ENCODE results near the gene RGS10. TPM values are rescaled to one million over a fixed set of nuclear protein-coding genes. Genes with fewer than 3 reads are reported as not detected.

The RGS10 gene
- total and polyA plus RNA-seq, 2 experiments from 2014 or later, result 16.8 to 26.8 TPM

DNA sequence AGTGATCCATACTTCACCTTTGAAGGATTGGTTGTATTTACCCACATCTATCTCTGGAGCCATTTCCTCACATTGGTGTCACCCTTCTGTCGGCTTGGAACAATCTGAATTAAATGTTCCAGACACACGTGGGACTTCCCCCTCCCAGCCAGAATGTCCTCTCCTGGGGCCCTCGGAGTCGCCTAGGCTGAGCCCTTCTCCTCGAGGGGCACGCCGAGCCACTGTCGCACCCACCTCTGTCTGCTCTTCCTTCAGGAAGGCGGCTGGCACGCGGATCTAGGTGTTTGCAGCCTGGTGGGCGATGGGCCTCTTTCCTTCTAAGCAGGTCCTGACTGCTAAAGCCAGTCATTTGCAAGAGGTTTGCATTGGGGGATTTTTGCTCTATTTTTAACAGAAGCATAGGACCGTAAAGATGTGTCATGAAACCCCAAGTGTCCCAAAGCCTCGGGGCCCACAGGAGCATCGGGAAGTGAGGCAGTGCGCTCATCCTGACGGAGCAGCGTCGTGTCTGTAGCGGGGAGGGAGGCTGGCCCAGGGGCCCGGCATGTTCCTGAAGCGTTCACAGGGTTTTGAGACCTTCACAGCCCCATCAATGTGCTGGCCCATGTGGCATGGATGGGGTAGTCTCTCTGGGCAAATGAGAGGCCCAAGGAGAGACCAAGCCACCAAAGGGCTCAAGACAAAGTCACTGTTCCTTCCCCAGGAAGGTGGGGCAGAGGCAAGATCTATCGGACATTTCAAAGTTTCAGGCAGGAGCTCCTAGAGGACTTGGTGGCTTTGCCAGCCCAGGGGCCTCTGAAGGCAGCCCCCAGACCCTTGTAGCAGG, 86.7 kb downstream of the RGS10 start:
- H3K4me1 Mint-ChIP-seq, result peaks cover 7% of the 10 kb centered on the region; the same call in 2 of the 3 replicates
- Histone ChIP-seq H3K27me3 (ENCODE audit: insufficient read depth) (no peaks in the 10 kb centered on the region), H3K27ac (ENCODE audit: low read depth) (no peak overlapping the region), H3K36me3 (ENCODE audit: insufficient read depth) (no peaks in the 10 kb centered on the region), H2AFZ (no peak overlapping the region), H3K4me3 (no peak overlapping the region), H3K9me2 (ENCODE audit: insufficient read depth) (no peaks in the 10 kb centered on the region), H3K79me2 (replicated peaks; ENCODE audit: insufficient read depth) (no peaks in the 10 kb centered on the region), H4K20me1 (replicated peaks; ENCODE audit: insufficient read depth) (no peaks in the 10 kb centered on the region), H3F3A (replicated peaks; ENCODE audit: low read depth) (no peaks in the 10 kb centered on the region), H3K4me2 (no peak overlapping the region), H3K4me1 (ENCODE audit: insufficient read depth) (no peaks in the 10 kb centered on the region)
- no peak overlapping the region for H3K4me3 Mint-ChIP-seq
- DNase-seq (ENCODE audit: low spot score) (no peak), ATAC-seq (no peak)
- peaks cover 11% of the 10 kb centered on the region for H3K27me3 Mint-ChIP-seq (ENCODE audit: insufficient read depth, low read depth, poor library complexity)
- no peaks in the 10 kb centered on the region for H3K36me3 Mint-ChIP-seq (ENCODE audit: low read depth)
- H3K9me3 Mint-ChIP-seq, result no peaks in the 10 kb centered on the region
- no peak for TF ChIP-seq POLR2AphosphoS5 (IDR thresholded peaks at IDR 0.05; ENCODE audit: low read depth)
- TF ChIP-seq, protein P1, sequence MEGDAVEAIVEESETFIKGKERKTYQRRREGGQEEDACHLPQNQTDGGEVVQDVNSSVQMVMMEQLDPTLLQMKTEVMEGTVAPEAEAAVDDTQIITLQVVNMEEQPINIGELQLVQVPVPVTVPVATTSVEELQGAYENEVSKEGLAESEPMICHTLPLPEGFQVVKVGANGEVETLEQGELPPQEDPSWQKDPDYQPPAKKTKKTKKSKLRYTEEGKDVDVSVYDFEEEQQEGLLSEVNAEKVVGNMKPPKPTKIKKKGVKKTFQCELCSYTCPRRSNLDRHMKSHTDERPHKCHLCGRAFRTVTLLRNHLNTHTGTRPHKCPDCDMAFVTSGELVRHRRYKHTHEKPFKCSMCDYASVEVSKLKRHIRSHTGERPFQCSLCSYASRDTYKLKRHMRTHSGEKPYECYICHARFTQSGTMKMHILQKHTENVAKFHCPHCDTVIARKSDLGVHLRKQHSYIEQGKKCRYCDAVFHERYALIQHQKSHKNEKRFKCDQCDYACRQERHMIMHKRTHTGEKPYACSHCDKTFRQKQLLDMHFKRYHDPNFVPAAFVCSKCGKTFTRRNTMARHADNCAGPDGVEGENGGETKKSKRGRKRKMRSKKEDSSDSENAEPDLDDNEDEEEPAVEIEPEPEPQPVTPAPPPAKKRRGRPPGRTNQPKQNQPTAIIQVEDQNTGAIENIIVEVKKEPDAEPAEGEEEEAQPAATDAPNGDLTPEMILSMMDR (conservative IDR thresholded peaks at IDR 0.05; ENCODE audit: low read depth in 2 of 2), result no peak
- no peak for TF ChIP-seq EZH2 (IDR thresholded peaks at IDR 0.05; ENCODE audit: low read depth, unreplicated experiment)
- TF ChIP-seq EZH2phosphoT487 (IDR thresholded peaks at IDR 0.05; ENCODE audit: unreplicated experiment), result no peak
- no peak for TF ChIP-seq NANOG (IDR thresholded peaks at IDR 0.05; ENCODE audit: borderline replicate concordance)
- no peak for TF ChIP-seq JUNB (IDR thresholded peaks at IDR 0.05; ENCODE audit: unreplicated experiment)
- TF ChIP-seq CREB1 (CRISPR knock-in tag; IDR thresholded peaks at IDR 0.05; ENCODE audit: low read depth), result no peak
- TF ChIP-seq, protein P2, sequence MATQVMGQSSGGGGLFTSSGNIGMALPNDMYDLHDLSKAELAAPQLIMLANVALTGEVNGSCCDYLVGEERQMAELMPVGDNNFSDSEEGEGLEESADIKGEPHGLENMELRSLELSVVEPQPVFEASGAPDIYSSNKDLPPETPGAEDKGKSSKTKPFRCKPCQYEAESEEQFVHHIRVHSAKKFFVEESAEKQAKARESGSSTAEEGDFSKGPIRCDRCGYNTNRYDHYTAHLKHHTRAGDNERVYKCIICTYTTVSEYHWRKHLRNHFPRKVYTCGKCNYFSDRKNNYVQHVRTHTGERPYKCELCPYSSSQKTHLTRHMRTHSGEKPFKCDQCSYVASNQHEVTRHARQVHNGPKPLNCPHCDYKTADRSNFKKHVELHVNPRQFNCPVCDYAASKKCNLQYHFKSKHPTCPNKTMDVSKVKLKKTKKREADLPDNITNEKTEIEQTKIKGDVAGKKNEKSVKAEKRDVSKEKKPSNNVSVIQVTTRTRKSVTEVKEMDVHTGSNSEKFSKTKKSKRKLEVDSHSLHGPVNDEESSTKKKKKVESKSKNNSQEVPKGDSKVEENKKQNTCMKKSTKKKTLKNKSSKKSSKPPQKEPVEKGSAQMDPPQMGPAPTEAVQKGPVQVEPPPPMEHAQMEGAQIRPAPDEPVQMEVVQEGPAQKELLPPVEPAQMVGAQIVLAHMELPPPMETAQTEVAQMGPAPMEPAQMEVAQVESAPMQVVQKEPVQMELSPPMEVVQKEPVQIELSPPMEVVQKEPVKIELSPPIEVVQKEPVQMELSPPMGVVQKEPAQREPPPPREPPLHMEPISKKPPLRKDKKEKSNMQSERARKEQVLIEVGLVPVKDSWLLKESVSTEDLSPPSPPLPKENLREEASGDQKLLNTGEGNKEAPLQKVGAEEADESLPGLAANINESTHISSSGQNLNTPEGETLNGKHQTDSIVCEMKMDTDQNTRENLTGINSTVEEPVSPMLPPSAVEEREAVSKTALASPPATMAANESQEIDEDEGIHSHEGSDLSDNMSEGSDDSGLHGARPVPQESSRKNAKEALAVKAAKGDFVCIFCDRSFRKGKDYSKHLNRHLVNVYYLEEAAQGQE (IDR thresholded peaks at IDR 0.05; ENCODE audit: unreplicated experiment), result no peak
- H3K27ac Mint-ChIP-seq, result no peak overlapping the region

- H3K27ac ChIP-seq (ENCODE audit: low read depth), result no peak overlapping the region
- ATAC-seq (no peak), DNase-seq (ENCODE audit: low spot score) (no peak)
- H4K20me1 ChIP-seq (replicated peaks; ENCODE audit: insufficient read depth), result no peaks in the 10 kb centered on the region
- Mint-ChIP-seq H3K9me3 (no peaks in the 10 kb centered on the region), H3K27ac (no peak overlapping the region), H3K36me3 (ENCODE audit: low read depth) (no peaks in the 10 kb centered on the region), H3K4me1 (peaks cover 7% of the 10 kb centered on the region; the same call in 2 of the 3 replicates), H3K4me3 (no peak overlapping the region), H3K27me3 (ENCODE audit: insufficient read depth, low read depth, poor library complexity) (peaks cover 7% of the 10 kb centered on the region)
- H3K4me2 ChIP-seq, result no peak overlapping the region
- no peaks in the 10 kb centered on the region for H3K36me3 ChIP-seq (ENCODE audit: insufficient read depth)
- no peak overlapping the region for H3K4me3 ChIP-seq
- no peaks in the 10 kb centered on the region for H3K9me2 ChIP-seq (ENCODE audit: insufficient read depth)
- H3K79me2 ChIP-seq (replicated peaks; ENCODE audit: insufficient read depth), result no peaks in the 10 kb centered on the region
- H3K4me1 ChIP-seq (ENCODE audit: insufficient read depth), result no peaks in the 10 kb centered on the region
- no peak overlapping the region for H2AFZ ChIP-seq
- H3K27me3 ChIP-seq (ENCODE audit: insufficient read depth), result no peaks in the 10 kb centered on the region
- H3F3A ChIP-seq (replicated peaks; ENCODE audit: low read depth), result no peaks in the 10 kb centered on the region
- TF ChIP-seq ZNF331 (CRISPR knock-in tag; IDR thresholded peaks at IDR 0.05; ENCODE audit: low read depth), result no peak
- no peak for TF ChIP-seq ZNF114 (CRISPR knock-in tag; IDR thresholded peaks at IDR 0.05)
- no peak for TF ChIP-seq EZH2phosphoT487 (IDR thresholded peaks at IDR 0.05; ENCODE audit: unreplicated experiment)
- no peak for TF ChIP-seq NANOG (IDR thresholded peaks at IDR 0.05; ENCODE audit: borderline replicate concordance)
- no peak for TF ChIP-seq POLR2AphosphoS5 (IDR thresholded peaks at IDR 0.05; ENCODE audit: low read depth)
- no peak for TF ChIP-seq EZH2 (IDR thresholded peaks at IDR 0.05; ENCODE audit: low read depth, unreplicated experiment)
- no peak for TF ChIP-seq ETS1 (IDR thresholded peaks at IDR 0.05)
- TF ChIP-seq CREB1 (CRISPR knock-in tag; IDR thresholded peaks at IDR 0.05; ENCODE audit: low read depth), result no peak
Observed at GRCh38 chr10:119454990-119455389, 87.5 kb downstream of the RGS10 start.
